HG03196 (cell line): ENCODE measurements around the gene SSBP4.
"Not testable (repeated sequence)": the region's sequence is repeated elsewhere in the genome, so short reads cannot be mapped to it uniquely, and the experiment has no call there.

ENCODE experiments used
- ATAC-seq: cut with Tn5 transposase; IDR thresholded peaks from one replicate; pipeline ENCODE4 v1.9.1; 2021; ENCODE audit not compliant: unreplicated experiment

Gene SSBP4

GRCh38 chr19:18419195-18419698, at the start of gene SSBP4:
Gene SSBP4 (plus strand): TSS chr19:18419398. CDS start chr19:18419649, 251 bp downstream.
- peak; percentile 37 for ATAC-seq

- no peak for ATAC-seq
These were observed 45.7 kb upstream of the SSBP4 start for GRCh38 chr19:18373407-18373891.

- ATAC-seq: peak; percentile 79
These were observed 45.1 kb upstream of the SSBP4 start for GRCh38 chr19:18373892-18374629.

GRCh38 chr19:18377026-18377425, 42.2 kb upstream of the SSBP4 start:
- ATAC-seq: no peak

- no peak for ATAC-seq
These were observed 39.1 kb upstream of the SSBP4 start for GRCh38 chr19:18379803-18380747.

GRCh38 chr19:18380843-18381242, 38.4 kb upstream of the SSBP4 start:
- ATAC-seq: no peak

GRCh38 chr19:18383622-18384021, 35.6 kb upstream of the SSBP4 start:
- ATAC-seq: not testable (repeated sequence)

- ATAC-seq: no peak
These were observed 34.4 kb upstream of the SSBP4 start for GRCh38 chr19:18384775-18385174.

GRCh38 chr19:18385359-18385674, 33.9 kb upstream of the SSBP4 start:
- ATAC-seq: no peak

- no peak for ATAC-seq
These were observed 33.3 kb upstream of the SSBP4 start, which contains the start of gene GDF15 for GRCh38 chr19:18385675-18386542. Gene GDF15 (plus strand): TSS chr19:18386158. CDS start chr19:18386190, 32 bp downstream.

GRCh38 chr19:18386543-18387271, 32.5 kb upstream of the SSBP4 start:
- no peak for ATAC-seq

GRCh38 chr19:18388100-18388959, 30.9 kb upstream of the SSBP4 start:
- peak; percentile 67 for ATAC-seq

- ATAC-seq: no peak
These were observed 30.1 kb upstream of the SSBP4 start for GRCh38 chr19:18388960-18389725.

- no peak for ATAC-seq
These were observed 29.5 kb upstream of the SSBP4 start for GRCh38 chr19:18389726-18390064.

- no peak for ATAC-seq
These were observed 28.9 kb upstream of the SSBP4 start for GRCh38 chr19:18390065-18390907.

GRCh38 chr19:18391509-18392075, 27.6 kb upstream of the SSBP4 start:
- ATAC-seq: no peak

GRCh38 chr19:18392417-18392816, 26.8 kb upstream of the SSBP4 start:
- ATAC-seq: no peak
